A673 (cell line): ENCODE results near the gene DEAF1. TPM values are rescaled to one million over a fixed set of nuclear protein-coding genes. Genes with fewer than 3 reads are reported as not detected.

ENCODE experiments used
- BruUV-seq: library from RNA; stranded (reverse); fragments of 400-500 nt; replicated peaks from 2 replicates; lab custom pipeline; 2021; lab: Mats Ljungman, UMichigan
- CTCF ChIA-PET: fragments of 300-600 bp; sonication (Branson Sonifier 250); formaldehyde crosslinking; loops from one replicate; lab custom pipeline; 2022; ENCODE audit warnings: antibody characterized with exemption; lab: Charles Lee
- POLR2A ChIA-PET: fragments of 300-600 bp; sonication (Branson Sonifier 250); formaldehyde crosslinking; loops from one replicate; lab custom pipeline; 2022; ENCODE audit warnings: antibody characterized with exemption; ENCODE audit not compliant: low non-redundant PET; lab: Charles Lee
- DNase-seq: peaks from one replicate; pipeline ENCODE4 v3.0.0-alpha.2; 2015; ENCODE audit warnings: low spot score
- H3K27ac ChIP-seq: fragments of 200-600 bp; sonication (generic); 2 replicates; pipeline ENCODE4 v1.5.1; 2016; ENCODE audit warnings: mixed run types, low read depth, mild to moderate bottlenecking, mixed read lengths, antibody characterized with exemption, low read length; ENCODE audit not compliant: poor library complexity, severe bottlenecking
- H3K27me3 ChIP-seq: fragments of 200-600 bp; sonication (generic); replicated peaks from 2 replicates; pipeline ENCODE4 v1.6.1; 2017; ENCODE audit warnings: mixed run types, low read depth, mild to moderate bottlenecking, mixed read lengths, antibody characterized with exemption, low read length; ENCODE audit not compliant: insufficient read depth, poor library complexity
- H3K36me3 ChIP-seq: fragments of 200-600 bp; sonication (generic); 2 replicates; pipeline ENCODE4 v1.6.1; 2016; ENCODE audit warnings: mixed run types, mild to moderate bottlenecking, mixed read lengths, antibody characterized with exemption, low read length; ENCODE audit not compliant: insufficient read depth, poor library complexity, severe bottlenecking
- H3K4me1 ChIP-seq: fragments of 200-600 bp; sonication (generic); 2 replicates; pipeline ENCODE4 v1.6.1; 2017; ENCODE audit warnings: mixed run types, mild to moderate bottlenecking, mixed read lengths, antibody characterized with exemption, low read length; ENCODE audit not compliant: insufficient read depth, poor library complexity, severe bottlenecking
- H3K4me3 ChIP-seq: fragments of 200-600 bp; sonication (generic); 2 replicates; pipeline ENCODE4 v1.5.1; 2016; ENCODE audit warnings: low read depth, mixed run types, mild to moderate bottlenecking, mixed read lengths, low read length; ENCODE audit not compliant: poor library complexity, severe bottlenecking
- H3K9me3 ChIP-seq: fragments of 200-600 bp; sonication (generic); 2 replicates; pipeline ENCODE4 v1.6.1; 2016; ENCODE audit warnings: mixed run types, low read depth, mild to moderate bottlenecking, mixed read lengths, antibody characterized with exemption, low read length; ENCODE audit not compliant: poor library complexity, severe bottlenecking
- CTCF ChIP-seq: fragments of 300-800, 200-600 bp; sonication (generic); conservative IDR thresholded peaks from 2 replicates; pipeline ENCODE4 v1.5.1; 2017; ENCODE audit warnings: low read depth, mild to moderate bottlenecking, antibody characterized with exemption, low read length, moderate library complexity, mixed read lengths
- EZH2 ChIP-seq: fragments of 200-600 bp; sonication (generic); IDR thresholded peaks from 2 replicates; pipeline ENCODE4 v1.6.1; 2017; ENCODE audit warnings: borderline replicate concordance, low read depth, mild to moderate bottlenecking, mixed read lengths, antibody characterized with exemption, low read length; ENCODE audit not compliant: poor library complexity, severe bottlenecking
- intact Hi-C: fragments of 100-400 bp; cut with micrococcal nuclease; formaldehyde crosslinking; loops from one replicate; pipeline ENCODE4 v1.10.0; 2022; ENCODE audit not compliant: unreplicated experiment
- total RNA-seq: library from RNA; stranded (reverse); gene quantifications from 2 replicates; pipeline ENCODE4 v1.2.3, GENCODE V29; 2021

DEAF1 gene
- total RNA-seq, 1 experiment from 2014 or later, result 56.7 TPM

- Histone ChIP-seq H3K27me3 (no peaks in the 10 kb centered on the region), H3K4me3 (no peak overlapping the region), H3K27ac (no peak overlapping the region), H3K9me3 (no peaks in the 10 kb centered on the region), H3K36me3 (peaks cover 73% of the 10 kb centered on the region), H3K4me1 (no peaks in the 10 kb centered on the region)
- intact Hi-C loops, result no loop called here
- peak; percentile 55 for DNase-seq
- CTCF ChIA-PET, result no interaction called here
- POLR2A ChIA-PET, result no interaction called here
- no TSS peak for BruUV-seq
- TF ChIP-seq CTCF, result no peak
- no peak for TF ChIP-seq EZH2
These were observed 88.8 kb downstream of the DEAF1 start for GRCh38 chr11:606245-606644.

GRCh38 chr11:605286-606129, 89.5 kb downstream of the DEAF1 start:
- H3K4me3 ChIP-seq, result no peak overlapping the region
- H3K4me1 ChIP-seq, result no peaks in the 10 kb centered on the region
- H3K36me3 ChIP-seq, result peaks cover 66% of the 10 kb centered on the region
- CTCF ChIA-PET, result no interaction called here
- no peak for DNase-seq
- no peak for TF ChIP-seq CTCF
- TF ChIP-seq EZH2, result no peak
- no TSS peak for BruUV-seq
- POLR2A ChIA-PET, result no interaction called here
- H3K27me3 ChIP-seq, result no peaks in the 10 kb centered on the region
- intact Hi-C loops, result no loop called here
- no peak overlapping the region for H3K27ac ChIP-seq
- no peaks in the 10 kb centered on the region for H3K9me3 ChIP-seq

GRCh38 chr11:603154-603553, 91.9 kb downstream of the DEAF1 start:
- H3K4me1 ChIP-seq, result no peaks in the 10 kb centered on the region
- CTCF ChIA-PET, result no interaction called here

More at GRCh38 chr11:603154-603553, 91.9 kb downstream of the DEAF1 start:
- no TSS peak for BruUV-seq
- Histone ChIP-seq H3K9me3 (no peaks in the 10 kb centered on the region), H3K27ac (no peak overlapping the region), H3K36me3 (peaks cover 62% of the 10 kb centered on the region), H3K4me3 (no peak overlapping the region), H3K27me3 (no peaks in the 10 kb centered on the region)
- DNase-seq, result no peak
- intact Hi-C loops, result no loop called here
- POLR2A ChIA-PET, result no interaction called here
- TF ChIP-seq CTCF, result no peak
